Tibial nerve (tissue), 4 donors: Measurements from ENCODE around the gene PTPRF.

Experiments used
- EP300 ChIP-seq, 2 donors: sonication (generic); formaldehyde crosslinking; IDR thresholded peaks; one replicate each; pipeline ENCODE4 v1.6.1; 2017; ENCODE audit warnings: antibody characterized with exemption in 2 of 2, mild to moderate bottlenecking in 1 of 2
- POLR2A ChIP-seq, 2 donors: fragments of 450-650 bp; IDR thresholded peaks; one replicate each; pipeline ENCODE4 v1.6.1; 2017; ENCODE audit warnings: antibody characterized with exemption in 2 of 2, mild to moderate bottlenecking in 2 of 2, moderate library complexity in 2 of 2
- TF ChIP-seq, protein P1 (sequence below), 5 experiments: fragments of 200-600 bp in 3 of 5; fragments of 450-650 bp in 2 of 5; sonication (generic) in 3 of 5; IDR thresholded peaks; one replicate each; pipeline ENCODE4 v1.5.1; 2016 to 2019; ENCODE audit warnings: antibody characterized with exemption in 5 of 5, mild to moderate bottlenecking in 3 of 5, moderate library complexity in 2 of 5

DNA sequence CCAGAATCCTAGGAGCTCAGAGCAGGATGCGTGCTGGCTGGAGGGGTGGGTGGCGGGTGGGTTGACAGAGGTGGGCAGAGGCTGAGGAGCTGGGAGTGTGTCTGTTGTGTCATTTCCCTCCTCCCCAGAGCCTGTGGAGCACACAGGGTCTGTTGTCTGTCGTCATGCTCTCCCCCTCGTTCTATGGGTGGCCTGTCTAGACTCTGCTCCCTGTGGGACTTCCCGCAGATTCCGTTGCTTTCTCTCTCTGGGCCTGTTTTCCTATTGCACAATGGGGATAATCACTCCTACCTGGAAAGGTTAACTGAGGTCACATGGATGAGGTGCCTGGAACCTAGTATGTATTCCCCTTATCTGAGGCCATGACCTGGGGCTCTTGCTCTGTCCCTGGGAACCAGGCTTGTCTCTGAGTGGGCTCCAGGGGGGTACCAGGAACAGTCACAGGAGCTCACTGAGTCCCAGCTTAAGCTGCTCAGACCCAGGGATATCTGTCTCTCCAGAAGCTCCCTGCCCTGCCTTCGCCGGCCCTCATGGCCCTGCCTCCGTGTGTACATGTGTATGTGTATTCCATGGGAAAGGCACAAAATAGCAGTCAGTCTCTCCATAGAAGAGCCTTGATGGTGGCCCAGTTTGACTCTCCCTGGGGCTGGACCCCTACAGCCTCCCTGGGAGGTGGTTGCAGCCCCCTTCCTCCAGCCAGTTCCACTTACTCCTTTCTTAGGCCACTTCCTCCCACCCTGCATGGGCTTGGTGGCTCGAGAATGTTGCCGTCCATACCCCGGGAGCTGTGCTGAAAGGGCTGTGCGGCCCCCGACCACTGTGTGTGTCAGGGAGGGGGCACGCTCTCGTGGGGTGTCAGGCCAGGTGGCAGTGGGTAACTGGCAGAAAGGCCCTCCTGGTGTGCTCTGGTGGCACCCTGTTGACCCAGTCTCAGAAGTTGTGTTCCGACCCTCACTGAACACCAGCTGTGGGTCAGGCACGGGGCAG lies 17.9 kb downstream of the PTPRF start:
- TF ChIP-seq POLR2A (IDR thresholded peaks at IDR 0.05), result no peak
- TF ChIP-seq, protein P1, sequence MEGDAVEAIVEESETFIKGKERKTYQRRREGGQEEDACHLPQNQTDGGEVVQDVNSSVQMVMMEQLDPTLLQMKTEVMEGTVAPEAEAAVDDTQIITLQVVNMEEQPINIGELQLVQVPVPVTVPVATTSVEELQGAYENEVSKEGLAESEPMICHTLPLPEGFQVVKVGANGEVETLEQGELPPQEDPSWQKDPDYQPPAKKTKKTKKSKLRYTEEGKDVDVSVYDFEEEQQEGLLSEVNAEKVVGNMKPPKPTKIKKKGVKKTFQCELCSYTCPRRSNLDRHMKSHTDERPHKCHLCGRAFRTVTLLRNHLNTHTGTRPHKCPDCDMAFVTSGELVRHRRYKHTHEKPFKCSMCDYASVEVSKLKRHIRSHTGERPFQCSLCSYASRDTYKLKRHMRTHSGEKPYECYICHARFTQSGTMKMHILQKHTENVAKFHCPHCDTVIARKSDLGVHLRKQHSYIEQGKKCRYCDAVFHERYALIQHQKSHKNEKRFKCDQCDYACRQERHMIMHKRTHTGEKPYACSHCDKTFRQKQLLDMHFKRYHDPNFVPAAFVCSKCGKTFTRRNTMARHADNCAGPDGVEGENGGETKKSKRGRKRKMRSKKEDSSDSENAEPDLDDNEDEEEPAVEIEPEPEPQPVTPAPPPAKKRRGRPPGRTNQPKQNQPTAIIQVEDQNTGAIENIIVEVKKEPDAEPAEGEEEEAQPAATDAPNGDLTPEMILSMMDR (IDR thresholded peaks at IDR 0.05), result no peak
- TF ChIP-seq EP300 (IDR thresholded peaks at IDR 0.05), result no peak
